ENCODE data around the gene TBCCD1.

GRCh38 chr3:186580785-186581184 lies 13.6 kb upstream of the TBCCD1 start:
- no peak for TF ChIP-seq CTCF (IDR thresholded peaks at IDR 0.05)
- TF ChIP-seq POLR2A (IDR thresholded peaks at IDR 0.05), result no peak
